HL-60 (cell line): Measurements from ENCODE around the gene PAMR1.

Experiments
- DNase-seq, 2 experiments: peaks; one replicate each; pipeline ENCODE4 v3.0.0-alpha.2; 2010 to 2020; ENCODE audit warnings: low read depth in 1 of 2, low spot score in 1 of 2
- H3K27ac ChIP-seq: fragments of 250-450 bp; sonication (Bioruptor Pico); replicated peaks from 2 replicates; pipeline ENCODE4 v1.5.1; 2020; ENCODE audit warnings: mild to moderate bottlenecking, moderate library complexity
- H3K27me3 ChIP-seq: fragments of 250-450 bp; sonication (Bioruptor Pico); 2 replicates; pipeline ENCODE4 v1.5.1; 2021; ENCODE audit warnings: mild to moderate bottlenecking, moderate library complexity; ENCODE audit not compliant: insufficient read depth, poor library complexity, severe bottlenecking
- H3K4me3 ChIP-seq: replicated peaks from 2 replicates; pipeline ENCODE4 v1.5.1; 2011; ENCODE audit warnings: mild to moderate bottlenecking, control low read depth, low read length; ENCODE audit not compliant: insufficient read depth
- CTCF ChIP-seq: IDR thresholded peaks from one replicate; pipeline ENCODE4 v1.5.1; 2011; ENCODE audit warnings: low read length, control low read depth, inconsistent platforms; ENCODE audit not compliant: insufficient read depth
- GABPA ChIP-seq: IDR thresholded peaks from 2 replicates; pipeline ENCODE4 v1.6.1; 2012; ENCODE audit warnings: low read depth
- POLR2AphosphoS5 ChIP-seq: IDR thresholded peaks from 2 replicates; pipeline ENCODE4 v1.6.1; 2012; ENCODE audit warnings: low read depth
- REST ChIP-seq: IDR thresholded peaks from 2 replicates; pipeline ENCODE4 v1.6.1; 2012; ENCODE audit warnings: low read depth; ENCODE audit not compliant: insufficient replicate concordance
- SPI1 ChIP-seq: IDR thresholded peaks from 2 replicates; pipeline ENCODE4 v1.6.1; 2012; ENCODE audit warnings: low read depth, mild to moderate bottlenecking, borderline replicate concordance

PAMR1 gene

GRCh38 chr11:35426351-35426750 is 99.1 kb downstream of the PAMR1 start:
- TF ChIP-seq POLR2AphosphoS5 = no peak
- Histone ChIP-seq H3K27ac (no peak overlapping the region), H3K4me3 (no peak overlapping the region), H3K27me3 (peaks cover 17% of the 10 kb centered on the region)
- no peak for DNase-seq

GRCh38 chr11:35425603-35426212 is 99.7 kb downstream of the PAMR1 start:
- no peak for DNase-seq
- TF ChIP-seq GABPA (no peak), CTCF (no peak), POLR2AphosphoS5 (no peak), SPI1 (no peak), REST (no peak)
- H3K27ac ChIP-seq = no peak overlapping the region
- H3K27me3 ChIP-seq = peaks cover 24% of the 10 kb centered on the region
- H3K4me3 ChIP-seq = no peak overlapping the region

GRCh38 chr11:35424157-35424940 is 101.1 kb downstream of the PAMR1 start:
- Histone ChIP-seq H3K4me3 (no peak overlapping the region), H3K27ac (no peak overlapping the region), H3K27me3 (peaks cover 37% of the 10 kb centered on the region)
- no peak for DNase-seq
- TF ChIP-seq POLR2AphosphoS5 (no peak), REST (no peak)

GRCh38 chr11:35420371-35420770 is 105.0 kb downstream of the PAMR1 start:
- TF ChIP-seq REST (no peak), POLR2AphosphoS5 (no peak), CTCF (no peak), GABPA (no peak), SPI1 (no peak)
- no peak for DNase-seq
- no peak overlapping the region for H3K4me3 ChIP-seq
- no peak overlapping the region for H3K27ac ChIP-seq
- peaks cover 69% of the 10 kb centered on the region for H3K27me3 ChIP-seq
